ENCODE measurements around the gene GSK3B. TPM values are rescaled to one million over a fixed set of nuclear protein-coding genes. Genes with fewer than 3 reads are reported as not detected.
A peak's percentile ranks its signal among the peaks of the same experiment; 100 is the strongest.

GSK3B gene
- total RNA-seq, 1 experiment from 2014 or later = 56.6 TPM

DNA sequence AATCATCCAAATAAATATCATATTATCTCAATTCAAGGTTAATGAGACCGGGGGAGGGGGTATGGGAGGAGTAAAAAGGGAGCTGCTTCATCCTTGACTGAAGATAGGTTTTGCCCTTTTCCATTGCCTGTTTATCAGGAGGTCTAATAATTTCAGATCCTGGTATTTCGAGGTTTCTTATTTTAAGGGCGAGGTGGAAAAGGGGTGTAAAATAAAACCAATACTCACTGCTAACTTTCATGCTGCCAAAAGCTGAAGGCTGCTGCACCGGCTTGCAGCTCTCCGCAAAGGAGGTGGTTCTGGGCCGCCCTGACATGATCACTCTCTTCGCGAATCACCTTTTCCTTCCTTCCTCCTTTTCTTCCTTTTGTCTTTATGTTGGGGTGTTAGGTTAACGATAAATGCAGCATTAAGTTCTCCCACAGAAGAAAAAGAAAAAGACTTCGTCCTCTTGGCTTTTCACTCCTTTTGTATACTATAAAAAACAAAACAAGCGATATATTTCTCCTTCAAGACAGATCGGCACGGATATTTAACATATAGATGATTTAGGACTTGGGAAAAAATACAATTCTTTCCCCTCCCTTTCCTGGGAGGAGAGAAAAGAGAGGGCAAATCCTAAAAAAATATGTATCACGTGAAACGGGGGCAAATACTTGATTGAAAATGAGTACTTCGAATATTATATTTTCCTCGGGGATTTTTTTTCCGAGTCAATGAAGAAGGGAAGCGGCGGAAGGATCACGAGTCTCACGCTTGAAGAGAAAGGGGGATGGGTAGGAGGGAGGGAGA lies 932 bp downstream of the GSK3B start:
- POLR2A ChIA-PET (ENCODE audit: low non-redundant PET) = interaction anchor here (0.8 kb wide), 1 partner anchor 356 kb away, joined by 4 read pairs; no protein-coding TSS in a partner anchor
- DNase-seq (ENCODE audit: low spot score) = peak; percentile 25
- intact Hi-C loops (cut with micrococcal nuclease; ENCODE audit: unreplicated experiment) = loop anchor here (5.0 to 10.0 kb wide), 2 partner anchors 201 to 419 kb away; partner anchors contain the start of gene COX17

DNA sequence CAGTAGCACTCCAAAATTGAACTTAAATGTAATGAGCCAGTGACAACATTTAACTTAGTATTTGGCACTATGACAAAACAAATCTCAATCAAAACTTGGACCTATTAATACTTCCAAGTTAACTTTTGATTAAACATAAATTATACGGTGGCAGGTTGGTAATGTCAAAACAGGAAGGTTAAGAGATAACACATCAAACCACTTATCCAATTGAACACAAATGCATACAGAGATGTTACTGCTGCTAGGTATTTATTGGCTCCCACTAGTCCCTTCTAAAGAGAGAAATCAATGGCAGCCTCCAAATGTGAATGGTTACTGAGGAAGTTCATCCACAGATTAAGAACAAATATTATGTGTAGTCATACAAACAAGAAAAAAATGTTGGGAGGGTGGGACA lies 1.8 kb downstream of the GSK3B start:
- POLR2A ChIA-PET (ENCODE audit: low non-redundant PET) = no interaction called here
- CTCF ChIA-PET = interaction anchor here (1.9 kb wide), 1 partner anchor 201 kb away, joined by 5 read pairs; no protein-coding TSS in a partner anchor
- no peak for DNase-seq (ENCODE audit: low spot score)
- H3K27ac ChIP-seq (ENCODE audit: low read depth, low read length, poor library complexity, severe bottlenecking) = no peak overlapping the region
- no peaks in the 10 kb centered on the region for H3K9me3 ChIP-seq (ENCODE audit: low read depth, low read length, poor library complexity, severe bottlenecking)
- H3K36me3 ChIP-seq (ENCODE audit: insufficient read depth, low read length, poor library complexity, severe bottlenecking) = no peaks in the 10 kb centered on the region
- no peaks in the 10 kb centered on the region for H3K27me3 ChIP-seq (replicated peaks; ENCODE audit: insufficient read depth, low read depth, low read length, poor library complexity)
- H3K4me1 ChIP-seq (ENCODE audit: insufficient read depth, low read length, poor library complexity, severe bottlenecking) = peaks cover 18% of the 10 kb centered on the region
- peak overlapping the region; percentile 81 for H3K4me3 ChIP-seq (ENCODE audit: low read depth, low read length, poor library complexity, severe bottlenecking)
- BruUV-seq (replicated peaks) = no TSS peak
- TF ChIP-seq, protein P1, sequence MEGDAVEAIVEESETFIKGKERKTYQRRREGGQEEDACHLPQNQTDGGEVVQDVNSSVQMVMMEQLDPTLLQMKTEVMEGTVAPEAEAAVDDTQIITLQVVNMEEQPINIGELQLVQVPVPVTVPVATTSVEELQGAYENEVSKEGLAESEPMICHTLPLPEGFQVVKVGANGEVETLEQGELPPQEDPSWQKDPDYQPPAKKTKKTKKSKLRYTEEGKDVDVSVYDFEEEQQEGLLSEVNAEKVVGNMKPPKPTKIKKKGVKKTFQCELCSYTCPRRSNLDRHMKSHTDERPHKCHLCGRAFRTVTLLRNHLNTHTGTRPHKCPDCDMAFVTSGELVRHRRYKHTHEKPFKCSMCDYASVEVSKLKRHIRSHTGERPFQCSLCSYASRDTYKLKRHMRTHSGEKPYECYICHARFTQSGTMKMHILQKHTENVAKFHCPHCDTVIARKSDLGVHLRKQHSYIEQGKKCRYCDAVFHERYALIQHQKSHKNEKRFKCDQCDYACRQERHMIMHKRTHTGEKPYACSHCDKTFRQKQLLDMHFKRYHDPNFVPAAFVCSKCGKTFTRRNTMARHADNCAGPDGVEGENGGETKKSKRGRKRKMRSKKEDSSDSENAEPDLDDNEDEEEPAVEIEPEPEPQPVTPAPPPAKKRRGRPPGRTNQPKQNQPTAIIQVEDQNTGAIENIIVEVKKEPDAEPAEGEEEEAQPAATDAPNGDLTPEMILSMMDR (conservative IDR thresholded peaks at IDR 0.05; ENCODE audit: low read depth, low read length) = no peak
- TF ChIP-seq EZH2 (IDR thresholded peaks at IDR 0.05; ENCODE audit: borderline replicate concordance, low read depth, low read length, poor library complexity, severe bottlenecking) = no peak
- intact Hi-C loops (cut with micrococcal nuclease; ENCODE audit: unreplicated experiment) = loop anchor here (5.0 to 10.0 kb wide), 2 partner anchors 200 to 418 kb away; partner anchors contain the start of gene COX17

More for the DNA sequence above, 932 bp downstream of the GSK3B start:
- H3K27me3 ChIP-seq (replicated peaks; ENCODE audit: insufficient read depth, low read depth, low read length, poor library complexity) = no peaks in the 10 kb centered on the region
- TF ChIP-seq, protein P1 (conservative IDR thresholded peaks at IDR 0.05; ENCODE audit: low read depth, low read length) = no peak
- no peak for TF ChIP-seq EZH2 (IDR thresholded peaks at IDR 0.05; ENCODE audit: borderline replicate concordance, low read depth, low read length, poor library complexity, severe bottlenecking)
- H3K9me3 ChIP-seq (ENCODE audit: low read depth, low read length, poor library complexity, severe bottlenecking) = no peaks in the 10 kb centered on the region
- peaks cover 2% of the 10 kb centered on the region for H3K36me3 ChIP-seq (ENCODE audit: insufficient read depth, low read length, poor library complexity, severe bottlenecking)
- H3K4me1 ChIP-seq (ENCODE audit: insufficient read depth, low read length, poor library complexity, severe bottlenecking) = peaks cover 18% of the 10 kb centered on the region
- H3K4me3 ChIP-seq (ENCODE audit: low read depth, low read length, poor library complexity, severe bottlenecking) = peak overlapping the region; percentile 81
- BruUV-seq (replicated peaks) = TSS peak; percentile 34
- H3K27ac ChIP-seq (ENCODE audit: low read depth, low read length, poor library complexity, severe bottlenecking) = peak overlapping the region; percentile 99
- CTCF ChIA-PET = interaction anchor here (1.9 kb wide), 1 partner anchor 202 kb away, joined by 5 read pairs; no protein-coding TSS in a partner anchor

DNA sequence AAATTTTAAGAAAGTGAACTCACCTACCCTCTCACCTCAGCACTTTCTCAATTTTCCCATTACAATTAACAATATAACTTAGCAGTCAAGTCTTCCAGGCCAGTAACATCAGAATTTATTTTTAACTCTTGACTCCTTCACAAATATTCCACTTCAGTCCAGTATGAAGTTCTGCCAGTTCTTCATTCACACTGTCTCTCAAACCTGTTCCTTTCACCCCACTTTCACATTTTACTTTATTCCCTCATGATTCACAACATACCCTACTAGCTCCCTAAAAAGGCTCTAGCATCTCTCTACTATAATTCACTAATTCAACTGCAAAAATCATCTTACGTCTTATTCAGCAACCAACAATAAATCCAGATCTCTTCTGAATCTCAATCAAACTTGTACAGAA lies 3.8 kb downstream of the GSK3B start:
- no peaks in the 10 kb centered on the region for H3K9me3 ChIP-seq (ENCODE audit: low read depth, low read length, poor library complexity, severe bottlenecking)
- no peaks in the 10 kb centered on the region for H3K27me3 ChIP-seq (replicated peaks; ENCODE audit: insufficient read depth, low read depth, low read length, poor library complexity)
- TF ChIP-seq EZH2 (IDR thresholded peaks at IDR 0.05; ENCODE audit: borderline replicate concordance, low read depth, low read length, poor library complexity, severe bottlenecking) = no peak
- TF ChIP-seq, protein P1 (conservative IDR thresholded peaks at IDR 0.05; ENCODE audit: low read depth, low read length) = no peak
- ChIA-PET POLR2A (ENCODE audit: low non-redundant PET) (no interaction called here), CTCF (no interaction called here)
- no peak for DNase-seq (ENCODE audit: low spot score)
- H3K36me3 ChIP-seq (ENCODE audit: insufficient read depth, low read length, poor library complexity, severe bottlenecking) = no peaks in the 10 kb centered on the region
- peaks cover 20% of the 10 kb centered on the region for H3K4me1 ChIP-seq (ENCODE audit: insufficient read depth, low read length, poor library complexity, severe bottlenecking)
- H3K4me3 ChIP-seq (ENCODE audit: low read depth, low read length, poor library complexity, severe bottlenecking) = peak overlapping the region; percentile 81
- intact Hi-C loops (cut with micrococcal nuclease; ENCODE audit: unreplicated experiment) = loop anchor here (5.0 to 10.0 kb wide), 2 partner anchors 198 to 416 kb away; partner anchors contain the start of gene COX17
- no peak overlapping the region for H3K27ac ChIP-seq (ENCODE audit: low read depth, low read length, poor library complexity, severe bottlenecking)
- BruUV-seq (replicated peaks) = no TSS peak
